ENCODE results near the gene DPP6. TPM values are rescaled to one million over a fixed set of nuclear protein-coding genes. Genes with fewer than 3 reads are reported as not detected.
"Not testable (repeated sequence)": the region's sequence is repeated elsewhere in the genome, so short reads cannot be mapped to it uniquely, and the experiment has no call there.

Gene DPP6
- polyA plus RNA-seq, 1 donor (not counting 4 experiments of a cell fraction or from before 2014, with no cell fraction given): not detected

GRCh38 chr7:154919344-154920225 lies 867.4 kb downstream of the DPP6 start:
- no peak overlapping the region for H3K4me3 ChIP-seq (ENCODE audit: control insufficient read depth in 2 of 3, extremely low read depth in 1 of 3, insufficient read depth in 2 of 3, low read depth in 1 of 3, low read length in 3 of 3)
- H3K79me2 ChIP-seq (ENCODE audit: control insufficient read depth, insufficient read depth, low read length): no peaks in the 10 kb centered on the region
- H3K9me3 ChIP-seq (ENCODE audit: control insufficient read depth, low read depth, low read length): no peaks in the 10 kb centered on the region
- no peak overlapping the region for H3K4me2 ChIP-seq (ENCODE audit: control insufficient read depth, extremely low read depth, insufficient read depth, low read depth, low read length)
- H2AFZ ChIP-seq (ENCODE audit: control insufficient read depth, low read length): no peak overlapping the region
- dilution Hi-C loops (cut with MboI; ENCODE audit: extremely low pct_ligation_motif_present, low sequenced_read_pairs): no loop called here
- DNase-seq (ENCODE audit: low read depth, low spot score) (no peak), FAIRE-seq (no peak)
- no peak overlapping the region for H3K27ac ChIP-seq (ENCODE audit: control insufficient read depth, insufficient read depth, low read length)
- H3K9me1 ChIP-seq (ENCODE audit: control insufficient read depth, extremely low read depth, insufficient read depth, low read length): no peaks in the 10 kb centered on the region
- no peak overlapping the region for H3K9ac ChIP-seq (ENCODE audit: control insufficient read depth, extremely low read depth, insufficient read depth, low read length)
- no peaks in the 10 kb centered on the region for H3K4me1 ChIP-seq (ENCODE audit: control insufficient read depth, extremely low read depth, insufficient read depth, low read length)
- H3K36me3 ChIP-seq (ENCODE audit: control insufficient read depth in 2 of 2, extremely low read depth in 1 of 2, insufficient read depth in 2 of 2, low read length in 2 of 2): no peaks in the 10 kb centered on the region
- no peaks in the 10 kb centered on the region for H4K20me1 ChIP-seq (ENCODE audit: control insufficient read depth, extremely low read depth, insufficient read depth, low read length)
- H3K27me3 ChIP-seq (ENCODE audit: control insufficient read depth, extremely low read depth, insufficient read depth, low read length): peaks cover 7% of the 10 kb centered on the region
- no peak for TF ChIP-seq CTCF (optimal IDR thresholded peaks at IDR 0.05 in 1 of 3, IDR thresholded peaks at IDR 0.05 in 1 of 3, conservative IDR thresholded peaks at IDR 0.05 in 1 of 3; ENCODE audit: extremely low read depth in 1 of 3, insufficient read depth in 2 of 3, low read length in 3 of 3)
- TF ChIP-seq EZH2 (IDR thresholded peaks at IDR 0.05; ENCODE audit: low read length): no peak

- dilution Hi-C loops (cut with MboI; ENCODE audit: extremely low pct_ligation_motif_present, low sequenced_read_pairs): not testable (repeated sequence)
Observed at GRCh38 chr7:154922472-154922871, 870.3 kb downstream of the DPP6 start.

More at GRCh38 chr7:154922472-154922871, 870.3 kb downstream of the DPP6 start:
- H3K9me3 ChIP-seq (ENCODE audit: control insufficient read depth, low read depth, low read length); H3K27ac ChIP-seq (ENCODE audit: control insufficient read depth, insufficient read depth, low read length); H3K4me3 ChIP-seq (ENCODE audit: control insufficient read depth in 2 of 3, extremely low read depth in 1 of 3, insufficient read depth in 2 of 3, low read depth in 1 of 3, low read length in 3 of 3); H3K27me3 ChIP-seq (ENCODE audit: control insufficient read depth, extremely low read depth, insufficient read depth, low read length); FAIRE-seq; H3K36me3 ChIP-seq (ENCODE audit: control insufficient read depth in 2 of 2, extremely low read depth in 1 of 2, insufficient read depth in 2 of 2, low read length in 2 of 2); H3K4me1 ChIP-seq (ENCODE audit: control insufficient read depth, extremely low read depth, insufficient read depth, low read length); H4K20me1 ChIP-seq (ENCODE audit: control insufficient read depth, extremely low read depth, insufficient read depth, low read length); H3K79me2 ChIP-seq (ENCODE audit: control insufficient read depth, insufficient read depth, low read length); H2AFZ ChIP-seq (ENCODE audit: control insufficient read depth, low read length); H3K9me1 ChIP-seq (ENCODE audit: control insufficient read depth, extremely low read depth, insufficient read depth, low read length); H3K4me2 ChIP-seq (ENCODE audit: control insufficient read depth, extremely low read depth, insufficient read depth, low read depth, low read length); DNase-seq (ENCODE audit: low read depth, low spot score); H3K9ac ChIP-seq (ENCODE audit: control insufficient read depth, extremely low read depth, insufficient read depth, low read length): not testable (repeated sequence)

Data from keratinocyte (primary cell).